IPS DF 6.9 (cell line): ENCODE measurements around the gene GALNT13.

Source experiments
- DNase-seq: peaks from one replicate; pipeline ENCODE4 v3.0.0-alpha.2; 2013; ENCODE audit warnings: low read depth, low spot score
- H3K27ac ChIP-seq: one replicate; pipeline ENCODE4 v1.5.1; 2013; ENCODE audit warnings: low read length, control low read depth
- H3K27me3 ChIP-seq: 2 replicates; pipeline ENCODE4 v1.6.1; 2013; ENCODE audit warnings: mild to moderate bottlenecking, low read length; ENCODE audit not compliant: control insufficient read depth, insufficient read depth
- H3K36me3 ChIP-seq: 2 replicates; pipeline ENCODE4 v1.6.1; 2013; ENCODE audit warnings: low read length; ENCODE audit not compliant: control insufficient read depth, insufficient read depth
- H3K4me1 ChIP-seq: 2 replicates; pipeline ENCODE4 v1.6.1; 2013; ENCODE audit warnings: low read length; ENCODE audit not compliant: control insufficient read depth, insufficient read depth
- H3K4me3 ChIP-seq: 2 replicates; pipeline ENCODE4 v1.5.1; 2013; ENCODE audit warnings: mild to moderate bottlenecking, low read length
- H3K9me3 ChIP-seq: 2 replicates; pipeline ENCODE4 v1.6.1; 2013; ENCODE audit warnings: low read length, inconsistent platforms; ENCODE audit not compliant: control insufficient read depth, insufficient read depth
- WGBS: extraction: QIAGEN DNeasy Blood & Tissue Kit; methylation state at CpG from one replicate; pipeline ENCODE4 v1.1.7; 2013; ENCODE audit warnings: mixed read lengths, missing lambda C conversion rate; ENCODE audit not compliant: insufficient read length, insufficient coverage; 5-methylcytosine and 5-hydroxymethylcytosine counted together

GALNT13 gene

GRCh38 chr2:154280543-154280942, 408.8 kb downstream of the GALNT13 start:
- no peak for DNase-seq
- no peak overlapping the region for H3K27ac ChIP-seq
- H3K27me3 ChIP-seq: no peaks in the 10 kb centered on the region
- no peaks in the 10 kb centered on the region for H3K9me3 ChIP-seq
- no peak overlapping the region for H3K4me3 ChIP-seq
- no peaks in the 10 kb centered on the region for H3K36me3 ChIP-seq
- H3K4me1 ChIP-seq: no peaks in the 10 kb centered on the region; the same call in 1 of the 2 replicates
- WGBS: no CpG with 5 or more reads among the region's 2 CpGs

GRCh38 chr2:154289870-154290269, 418.1 kb downstream of the GALNT13 start:
- WGBS: no CpG with 5 or more reads among the region's 1 CpG
- no peaks in the 10 kb centered on the region for H3K36me3 ChIP-seq

DNA sequence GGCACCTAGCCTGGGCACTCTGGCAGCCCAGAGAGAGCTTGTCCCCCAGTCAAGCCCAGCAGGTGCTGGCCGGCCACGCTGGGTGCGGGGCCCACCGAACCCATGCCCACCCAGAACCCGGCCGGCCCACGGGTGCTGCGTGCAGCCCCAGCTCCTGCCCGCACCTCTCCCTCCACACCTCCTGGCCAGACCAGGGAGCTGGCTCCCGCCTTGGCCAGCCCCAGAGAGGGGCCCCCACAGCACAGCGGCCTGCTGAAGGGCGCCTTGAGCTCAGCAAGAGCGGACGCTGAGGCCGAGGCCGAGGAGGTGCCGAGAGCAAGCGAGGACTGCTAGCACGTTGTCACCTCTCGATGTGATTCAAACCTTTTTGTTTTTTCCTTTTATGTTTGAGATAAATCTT, 419.8 kb downstream of the GALNT13 start:
- Histone ChIP-seq H3K4me1 (no peaks in the 10 kb centered on the region), H3K4me3 (no peak overlapping the region), H3K27me3 (no peaks in the 10 kb centered on the region), H3K36me3 (no peaks in the 10 kb centered on the region), H3K9me3 (no peaks in the 10 kb centered on the region), H3K27ac (no peak overlapping the region)
- WGBS: no CpG with 5 or more reads among the region's 20 CpGs
- DNase-seq: no peak

More at GRCh38 chr2:154289870-154290269, 418.1 kb downstream of the GALNT13 start:
- Histone ChIP-seq H3K27me3 (no peaks in the 10 kb centered on the region), H3K4me3 (no peak overlapping the region), H3K9me3 (no peaks in the 10 kb centered on the region), H3K27ac (no peak overlapping the region), H3K4me1 (no peaks in the 10 kb centered on the region)
- DNase-seq: no peak

- no peaks in the 10 kb centered on the region for H3K27me3 ChIP-seq
- no peak for DNase-seq
- no CpG with 5 or more reads among the region's 3 CpGs for WGBS
- no peaks in the 10 kb centered on the region for H3K9me3 ChIP-seq
- H3K4me1 ChIP-seq: no peaks in the 10 kb centered on the region
- no peak overlapping the region for H3K4me3 ChIP-seq
- no peaks in the 10 kb centered on the region for H3K36me3 ChIP-seq
- no peak overlapping the region for H3K27ac ChIP-seq
Observed at GRCh38 chr2:154291927-154292326, 420.2 kb downstream of the GALNT13 start.

DNA sequence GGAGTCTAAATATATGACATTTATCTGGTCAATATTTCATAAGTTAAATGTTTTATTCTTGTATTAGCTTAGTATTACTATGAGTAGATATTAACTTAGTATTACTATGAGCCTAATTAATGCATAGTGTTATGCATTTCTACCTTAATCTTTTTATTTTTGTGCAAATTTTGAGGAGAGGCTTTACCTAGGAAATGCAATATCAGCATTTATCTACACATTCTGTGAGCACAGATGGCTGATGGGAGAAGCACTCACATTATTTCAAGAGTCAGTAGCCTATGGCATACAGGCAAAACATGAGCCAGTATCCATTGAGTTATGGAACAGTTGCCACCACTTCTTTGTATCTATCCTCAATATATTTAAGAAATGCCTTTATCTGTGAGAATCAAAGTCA, 422.1 kb downstream of the GALNT13 start:
- no peaks in the 10 kb centered on the region for H3K4me1 ChIP-seq
- no peaks in the 10 kb centered on the region for H3K9me3 ChIP-seq
- DNase-seq: no peak
- H3K4me3 ChIP-seq: no peak overlapping the region
- no peaks in the 10 kb centered on the region for H3K36me3 ChIP-seq
- no peak overlapping the region for H3K27ac ChIP-seq
- H3K27me3 ChIP-seq: no peaks in the 10 kb centered on the region

DNA sequence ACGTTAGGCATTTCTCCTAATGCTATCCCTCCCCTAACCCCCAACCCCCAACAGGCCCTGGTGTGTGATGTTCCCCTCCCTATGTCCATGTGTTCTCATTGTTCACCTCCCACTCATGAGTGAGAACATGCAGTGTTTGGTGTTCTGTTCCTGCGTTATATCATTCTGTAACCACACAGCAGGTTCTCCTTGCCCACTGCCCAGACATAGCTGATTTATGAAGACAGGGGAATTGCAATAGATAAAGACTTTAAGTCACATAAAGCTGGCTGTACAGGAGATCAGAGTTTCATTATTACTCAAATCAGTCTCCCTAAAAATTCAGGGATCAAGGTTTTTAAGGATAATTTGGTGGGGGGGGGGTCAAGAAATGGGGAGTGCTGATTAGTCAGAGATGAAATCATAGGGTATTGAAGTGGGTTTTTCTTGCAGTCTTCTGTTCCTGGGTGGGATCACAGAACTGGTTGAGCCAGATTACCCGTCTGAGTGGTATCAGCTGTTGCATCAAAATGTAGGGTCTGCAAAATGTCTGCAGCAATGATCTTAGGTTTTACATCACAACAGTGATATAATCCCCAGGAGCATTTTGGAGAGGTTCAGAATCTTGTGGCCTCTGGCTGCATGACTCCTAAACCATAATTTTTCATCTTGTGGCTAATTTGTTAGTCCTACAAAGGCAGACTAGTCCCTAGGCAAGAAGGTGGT, 434.7 kb downstream of the GALNT13 start:
- H3K27ac ChIP-seq: no peak overlapping the region
- H3K4me1 ChIP-seq: no peaks in the 10 kb centered on the region
- H3K36me3 ChIP-seq: no peaks in the 10 kb centered on the region
- no peak for DNase-seq
- H3K9me3 ChIP-seq: no peaks in the 10 kb centered on the region
- no CpG with 5 or more reads among the region's 3 CpGs for WGBS
- no peak overlapping the region for H3K4me3 ChIP-seq
- no peaks in the 10 kb centered on the region for H3K27me3 ChIP-seq

DNA sequence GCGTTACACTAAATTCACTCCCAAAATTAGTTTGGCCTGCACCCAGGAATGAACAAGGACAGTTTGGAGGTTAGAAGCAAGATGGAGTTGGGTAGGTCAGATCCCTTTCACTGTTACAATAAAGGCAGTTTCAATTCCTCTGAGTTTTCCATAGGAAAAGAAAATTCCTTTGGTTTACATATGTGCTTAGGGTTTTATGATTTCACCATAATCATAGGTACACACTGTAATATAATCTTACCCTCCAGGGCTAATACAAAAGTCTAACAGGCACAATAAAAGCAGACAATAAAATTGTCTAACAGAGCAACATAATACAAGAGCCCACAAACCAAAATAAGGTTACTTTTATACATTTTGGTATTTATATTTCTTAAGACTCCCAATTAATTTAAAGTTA, 435.3 kb downstream of the GALNT13 start:
- no peak for DNase-seq
- no peaks in the 10 kb centered on the region for H3K36me3 ChIP-seq
- no peak overlapping the region for H3K4me3 ChIP-seq
- no peaks in the 10 kb centered on the region for H3K9me3 ChIP-seq
- no CpG with 5 or more reads among the region's 1 CpG for WGBS
- H3K27ac ChIP-seq: no peak overlapping the region
- H3K4me1 ChIP-seq: no peaks in the 10 kb centered on the region
- H3K27me3 ChIP-seq: no peaks in the 10 kb centered on the region

GRCh38 chr2:154324601-154325000, 452.9 kb downstream of the GALNT13 start:
- H3K27me3 ChIP-seq: no peaks in the 10 kb centered on the region
- H3K27ac ChIP-seq: no peak overlapping the region
- no peaks in the 10 kb centered on the region for H3K4me1 ChIP-seq
- H3K36me3 ChIP-seq: no peaks in the 10 kb centered on the region
- no CpG with 5 or more reads among the region's 2 CpGs for WGBS
- DNase-seq: no peak
- H3K4me3 ChIP-seq: no peak overlapping the region
- no peaks in the 10 kb centered on the region for H3K9me3 ChIP-seq

GRCh38 chr2:154329510-154329909, 457.8 kb downstream of the GALNT13 start:
- no CpG with 5 or more reads among the region's 1 CpG for WGBS
- Histone ChIP-seq H3K9me3 (no peaks in the 10 kb centered on the region), H3K27me3 (no peaks in the 10 kb centered on the region), H3K36me3 (no peaks in the 10 kb centered on the region), H3K4me1 (no peaks in the 10 kb centered on the region), H3K4me3 (no peak overlapping the region), H3K27ac (no peak overlapping the region)
- DNase-seq: no peak

DNA sequence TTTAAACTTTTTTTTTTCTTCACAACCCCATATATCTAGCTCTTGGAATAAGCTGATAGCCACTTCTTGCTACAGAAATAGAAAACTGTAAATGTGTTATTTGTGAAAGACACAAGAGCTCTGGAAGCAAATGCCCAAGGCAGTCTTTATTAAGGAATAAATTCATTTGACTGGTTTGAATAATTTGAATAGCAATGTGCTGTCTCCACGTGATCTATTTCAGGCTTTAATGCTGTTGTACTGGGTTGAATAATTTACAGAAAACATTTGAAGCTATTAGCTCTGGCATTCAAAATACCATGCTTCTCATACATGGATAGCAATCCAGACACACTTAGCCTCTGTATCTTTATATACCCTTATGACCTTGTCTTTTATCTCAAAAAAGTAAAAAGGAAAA, 460.1 kb downstream of the GALNT13 start:
- no peak for DNase-seq
- Histone ChIP-seq H3K9me3 (no peaks in the 10 kb centered on the region), H3K27me3 (no peaks in the 10 kb centered on the region), H3K4me3 (no peak overlapping the region), H3K27ac (no peak overlapping the region), H3K4me1 (peaks cover 1% of the 10 kb centered on the region; the same call in 1 of the 2 replicates), H3K36me3 (no peaks in the 10 kb centered on the region)
- no CpG with 5 or more reads among the region's 1 CpG for WGBS

DNA sequence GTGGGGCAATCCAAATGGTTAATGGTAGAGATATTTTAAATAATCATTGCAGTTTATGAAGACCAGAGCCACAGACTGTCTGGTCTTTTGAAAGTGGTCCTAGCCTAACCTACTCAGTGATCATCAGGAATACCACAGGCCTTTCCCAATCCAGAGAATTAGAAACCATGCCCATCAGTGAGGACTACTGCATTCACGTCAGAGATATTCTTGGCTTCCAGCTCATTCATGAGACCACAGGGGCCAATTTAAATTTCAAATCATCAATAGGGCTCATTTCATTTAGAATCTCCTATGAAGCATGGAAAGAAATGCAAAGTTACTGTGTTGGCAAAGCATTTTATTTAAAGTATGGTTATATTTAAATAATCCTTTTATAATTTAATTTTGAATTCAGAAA, 464.5 kb downstream of the GALNT13 start:
- no peak overlapping the region for H3K4me3 ChIP-seq
- peaks cover 3% of the 10 kb centered on the region for H3K4me1 ChIP-seq
- no peak for DNase-seq
- no peaks in the 10 kb centered on the region for H3K27me3 ChIP-seq
- WGBS: no CpG with 5 or more reads among the region's 1 CpG
- H3K27ac ChIP-seq: no peak overlapping the region
- no peaks in the 10 kb centered on the region for H3K9me3 ChIP-seq
- H3K36me3 ChIP-seq: no peaks in the 10 kb centered on the region
